NCI-H345 treated with DMSO at 0.1 percent for 48 hours (cell line): ENCODE measurements around the gene SIX6.
A peak's percentile ranks its signal among the peaks of the same experiment; 100 is the strongest.

ENCODE experiments used
- DNase-seq: peaks from one replicate; lab custom pipeline; 2025; ENCODE audit not compliant: unreplicated experiment; lab: John Stamatoyannopoulos, UW

Gene SIX6

DNA sequence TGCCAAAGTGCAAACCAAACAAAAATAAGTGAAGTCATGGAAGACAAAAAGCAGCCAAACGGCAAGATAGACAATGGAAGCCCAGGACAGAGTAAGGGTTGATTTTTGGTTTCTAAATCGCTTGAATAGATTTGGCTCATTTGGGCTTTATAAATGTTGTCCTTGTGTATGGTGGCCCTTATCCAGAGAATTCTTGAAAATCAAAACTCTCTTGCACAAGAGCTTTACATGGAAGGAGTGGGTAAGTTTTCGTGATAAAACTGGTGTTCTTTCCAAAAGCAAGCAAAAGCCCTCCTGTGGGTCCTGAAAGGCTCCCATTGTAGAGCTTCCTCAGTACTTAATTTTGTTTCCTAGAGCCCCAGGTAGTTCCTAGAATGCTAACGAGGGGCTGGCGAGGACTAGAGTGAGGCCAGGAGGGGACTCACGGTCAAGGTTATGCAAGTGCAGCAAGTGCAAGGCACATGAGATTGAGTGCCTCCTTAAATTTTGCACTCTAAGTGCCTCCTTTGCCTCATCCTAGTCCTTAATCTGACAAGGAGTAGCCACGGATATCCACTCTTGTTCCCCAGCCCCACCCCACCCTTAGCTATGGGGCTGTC is 4.1 kb downstream of the SIX6 start:
- no peak for DNase-seq

DNA sequence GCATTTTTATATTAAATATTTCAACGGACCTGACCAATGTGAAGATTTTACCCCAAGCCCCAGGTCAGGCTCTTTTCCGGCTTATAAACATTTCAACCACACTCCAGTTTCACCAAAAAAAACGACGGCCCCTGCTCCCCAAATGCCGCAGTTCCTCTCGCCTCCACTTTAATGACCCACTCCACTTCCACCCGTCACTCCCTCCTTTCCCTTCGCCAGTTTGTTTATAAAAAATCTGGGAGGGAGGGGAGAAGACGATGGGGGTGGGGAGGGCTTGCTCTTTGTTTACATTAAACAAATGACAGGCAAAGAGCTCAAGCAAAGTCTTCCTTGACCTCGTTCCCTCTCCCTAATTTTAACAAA is 5.4 kb downstream of the SIX6 start:
- peak; percentile 39 for DNase-seq

DNA sequence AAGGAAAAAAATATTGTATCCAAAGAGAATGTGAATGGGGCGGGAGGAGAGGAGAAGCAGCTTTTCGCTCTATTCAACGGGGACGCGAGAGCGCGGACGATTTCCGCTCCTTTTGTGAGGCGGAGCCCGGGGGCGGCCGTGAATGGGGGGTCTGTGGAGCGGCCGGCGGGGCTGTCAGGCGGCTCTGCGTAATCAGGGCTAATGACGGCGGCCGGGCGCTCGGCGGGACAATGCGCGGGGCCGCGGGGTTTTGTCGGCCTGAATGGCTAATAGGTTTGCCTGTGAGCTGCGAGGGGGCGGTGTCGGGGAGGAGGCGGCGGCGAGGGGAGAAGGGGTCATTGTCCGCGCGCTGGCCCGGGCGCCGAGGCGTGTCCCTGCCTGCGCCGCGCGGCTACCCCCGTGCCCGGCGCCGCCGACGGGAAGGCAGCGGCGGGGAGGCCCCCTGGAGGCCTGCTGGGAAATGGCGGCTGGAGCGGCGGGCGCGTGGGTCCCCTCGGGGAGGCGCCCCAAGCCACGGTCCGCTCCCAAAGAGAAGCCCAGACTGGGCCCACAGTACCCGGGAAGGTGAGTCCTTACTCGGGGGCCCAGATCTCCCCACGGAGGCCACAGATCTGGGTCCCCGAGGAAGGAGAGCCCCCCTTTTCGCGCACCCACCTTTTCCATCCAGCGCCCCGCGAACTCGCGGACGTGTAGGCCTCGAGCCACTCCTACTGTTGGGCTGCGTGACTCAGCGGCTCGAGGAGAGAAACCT is 6.0 kb downstream of the SIX6 start:
- DNase-seq, result peak; percentile 44

DNA sequence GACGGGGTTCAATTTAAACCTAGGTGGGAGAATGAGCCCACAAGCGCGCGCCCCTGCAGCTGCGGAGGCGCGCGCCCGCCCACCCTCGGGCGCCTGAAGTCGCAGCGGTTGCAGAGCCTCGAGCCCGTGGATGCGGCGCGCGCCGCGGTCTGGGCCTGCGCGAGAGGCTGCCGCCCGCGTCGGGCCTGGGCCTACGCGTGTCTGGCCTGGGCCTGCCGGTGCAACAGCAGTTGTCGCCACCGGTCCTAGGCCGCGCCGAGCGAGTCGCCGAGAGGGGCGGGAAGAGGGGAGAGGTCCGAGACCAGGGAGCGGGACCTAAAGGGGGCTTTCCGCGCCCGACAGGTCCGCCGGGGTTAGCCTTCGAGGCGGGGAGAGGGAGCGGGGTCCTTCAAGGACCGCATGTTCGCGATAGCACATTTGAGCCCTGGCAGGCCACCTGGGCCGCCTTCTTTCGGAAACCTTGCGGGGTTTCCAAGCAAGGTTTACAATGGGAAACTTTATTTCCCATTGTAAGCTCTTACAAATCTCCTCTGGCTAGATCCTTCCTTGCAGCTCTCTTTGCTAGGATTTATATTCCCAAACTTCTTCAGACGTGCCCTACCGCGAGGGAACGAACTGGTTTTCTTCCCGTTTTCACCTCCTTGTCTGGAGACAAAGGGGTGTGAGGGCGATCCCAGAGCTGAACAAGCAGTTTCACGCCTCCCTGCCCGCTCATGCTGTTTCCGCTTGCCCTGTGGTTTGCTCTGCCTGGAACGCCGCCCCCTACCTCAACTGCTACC is 6.8 kb downstream of the SIX6 start:
- no peak for DNase-seq

DNA sequence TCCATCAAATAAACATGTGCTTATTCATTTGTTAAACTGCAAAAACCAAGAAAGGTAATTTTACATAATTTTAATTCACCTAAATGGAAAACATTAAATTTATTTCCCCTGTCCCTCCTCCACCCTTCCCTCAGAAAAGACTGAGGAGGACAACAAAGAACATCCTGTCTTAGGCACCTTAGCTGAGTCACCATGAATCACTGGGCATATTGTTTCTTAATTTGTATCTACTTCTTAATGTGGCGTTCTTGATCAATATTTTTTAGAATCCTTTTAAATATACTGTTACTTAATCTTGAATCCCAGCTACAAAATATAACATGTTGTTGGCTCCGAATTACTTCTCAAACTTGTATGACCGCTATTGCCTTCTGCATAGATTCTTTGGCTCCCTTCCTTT is 23.5 kb downstream of the SIX6 start:
- no peak for DNase-seq

DNA sequence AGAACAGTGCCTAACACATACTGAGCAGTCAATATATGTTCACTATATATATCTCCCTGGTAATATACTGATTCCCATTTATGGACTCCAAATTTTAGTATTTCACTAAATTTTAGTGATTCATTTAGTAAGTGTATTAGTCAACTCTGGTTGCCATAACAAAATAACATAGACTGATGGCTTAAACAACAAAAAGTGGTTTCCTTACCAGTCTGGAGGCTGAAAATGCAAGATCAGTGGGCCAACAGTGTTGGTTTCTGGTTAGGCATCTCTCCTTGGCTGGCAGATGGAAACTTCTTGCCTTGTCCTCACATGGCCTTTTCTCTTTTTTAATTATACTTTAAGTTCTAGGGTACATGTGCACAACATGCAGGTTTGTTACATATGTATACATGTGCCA is 28.7 kb downstream of the SIX6 start:
- no peak for DNase-seq

GRCh38 chr14:60544659-60545058 is 35.7 kb downstream of the SIX6 start:
- no peak for DNase-seq

GRCh38 chr14:60553808-60554207 is 44.9 kb downstream of the SIX6 start:
- DNase-seq, result no peak

GRCh38 chr14:60561845-60562746 is 53.1 kb downstream of the SIX6 start:
- peak; percentile 42 for DNase-seq
